ENCODE results near the gene MS4A7. TPM values are rescaled to one million over a fixed set of nuclear protein-coding genes. Genes with fewer than 3 reads are reported as not detected.

MS4A7 gene
- total RNA-seq, 1 donor from 2014 or later, result not detected

DNA sequence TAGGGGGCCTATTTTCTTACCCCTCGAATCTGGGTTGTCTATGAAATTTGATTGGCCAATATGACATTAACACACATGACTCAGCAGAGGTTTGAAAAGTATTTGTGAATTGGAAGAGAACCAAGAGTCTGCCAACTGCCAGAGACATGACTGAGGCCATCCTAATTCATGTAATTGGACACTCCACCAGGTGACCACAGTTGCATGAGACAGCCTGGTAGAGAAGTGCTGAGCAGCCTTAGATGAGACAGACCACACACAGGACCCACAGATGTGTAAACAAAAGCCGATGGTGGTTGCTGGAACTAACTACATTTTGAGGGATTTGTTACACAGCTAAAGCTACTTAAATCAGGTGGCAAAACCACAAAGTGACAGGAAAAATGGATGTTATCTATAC lies 50.2 kb downstream of the MS4A7 start:
- TF ChIP-seq, protein P1, sequence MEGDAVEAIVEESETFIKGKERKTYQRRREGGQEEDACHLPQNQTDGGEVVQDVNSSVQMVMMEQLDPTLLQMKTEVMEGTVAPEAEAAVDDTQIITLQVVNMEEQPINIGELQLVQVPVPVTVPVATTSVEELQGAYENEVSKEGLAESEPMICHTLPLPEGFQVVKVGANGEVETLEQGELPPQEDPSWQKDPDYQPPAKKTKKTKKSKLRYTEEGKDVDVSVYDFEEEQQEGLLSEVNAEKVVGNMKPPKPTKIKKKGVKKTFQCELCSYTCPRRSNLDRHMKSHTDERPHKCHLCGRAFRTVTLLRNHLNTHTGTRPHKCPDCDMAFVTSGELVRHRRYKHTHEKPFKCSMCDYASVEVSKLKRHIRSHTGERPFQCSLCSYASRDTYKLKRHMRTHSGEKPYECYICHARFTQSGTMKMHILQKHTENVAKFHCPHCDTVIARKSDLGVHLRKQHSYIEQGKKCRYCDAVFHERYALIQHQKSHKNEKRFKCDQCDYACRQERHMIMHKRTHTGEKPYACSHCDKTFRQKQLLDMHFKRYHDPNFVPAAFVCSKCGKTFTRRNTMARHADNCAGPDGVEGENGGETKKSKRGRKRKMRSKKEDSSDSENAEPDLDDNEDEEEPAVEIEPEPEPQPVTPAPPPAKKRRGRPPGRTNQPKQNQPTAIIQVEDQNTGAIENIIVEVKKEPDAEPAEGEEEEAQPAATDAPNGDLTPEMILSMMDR (conservative IDR thresholded peaks at IDR 0.05), result no peak
- no peaks in the 10 kb centered on the region for H3K9me3 Mint-ChIP-seq
- no peak overlapping the region for H3K27ac Mint-ChIP-seq
- H3K36me3 Mint-ChIP-seq, result no peaks in the 10 kb centered on the region
- no peak overlapping the region for H3K4me3 Mint-ChIP-seq
- no peak for DNase-seq (ENCODE audit: extremely low spot score, unreplicated experiment)
- H3K4me1 Mint-ChIP-seq (ENCODE audit: unreplicated experiment), result no peaks in the 10 kb centered on the region
- H3K27me3 Mint-ChIP-seq, result no peaks in the 10 kb centered on the region

DNA sequence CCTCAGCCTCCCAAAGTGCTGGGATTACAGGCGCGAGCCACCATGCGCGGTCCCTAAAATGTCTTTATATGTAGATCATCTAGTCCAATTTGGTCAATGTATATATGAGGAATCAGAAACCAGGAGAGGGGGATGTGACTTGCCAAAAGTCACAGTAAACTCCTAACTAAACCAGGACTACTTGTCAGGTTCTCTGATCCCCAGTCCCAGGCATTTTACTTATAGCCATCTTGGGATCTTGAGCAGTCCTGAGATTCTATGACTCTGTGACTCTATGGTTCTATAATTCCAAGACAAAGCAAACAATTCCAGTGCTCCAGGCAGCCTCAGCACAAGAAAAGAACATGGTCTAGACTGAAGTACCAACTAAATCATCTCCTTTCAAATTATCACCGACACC lies 50.9 kb downstream of the MS4A7 start, which contains the start of gene MS4A5:
Gene MS4A5 (plus strand): TSS at position 301 of the 400 bp plus-strand sequence. CDS start 103 bp downstream, outside the sequence.
- TF ChIP-seq, protein P1 (conservative IDR thresholded peaks at IDR 0.05), result no peak
- DNase-seq (ENCODE audit: extremely low spot score, unreplicated experiment), result no peak
- H3K4me3 Mint-ChIP-seq, result no peak within 1 kb of the TSS
- no peaks in the 10 kb centered on the region for H3K4me1 Mint-ChIP-seq (ENCODE audit: unreplicated experiment)
- no peaks in the 10 kb centered on the region for H3K27me3 Mint-ChIP-seq
- no peaks in the 10 kb centered on the region for H3K36me3 Mint-ChIP-seq
- H3K9me3 Mint-ChIP-seq, result no peaks in the 10 kb centered on the region
- H3K27ac Mint-ChIP-seq, result no peak within 1 kb of the TSS

DNA sequence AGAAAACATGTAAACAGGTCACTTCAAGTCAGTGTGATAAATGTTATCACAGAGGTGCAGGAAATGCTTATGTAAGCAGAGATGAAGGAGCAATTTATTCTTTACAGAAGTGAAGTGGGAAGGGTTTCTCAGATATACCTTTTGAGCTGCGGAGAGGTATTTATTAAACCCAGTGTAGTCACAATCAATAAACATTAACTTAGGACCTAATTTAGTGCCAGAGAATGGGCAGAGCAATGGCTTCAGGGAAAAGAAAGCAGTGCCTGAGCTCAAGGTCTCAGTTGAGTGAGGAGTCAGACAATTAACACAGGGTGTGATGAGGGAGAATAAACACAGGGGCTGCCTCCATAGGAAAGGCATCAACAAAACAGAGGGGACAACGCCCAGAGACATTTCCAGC lies 52.9 kb downstream of the MS4A7 start:
- H3K27me3 Mint-ChIP-seq, result no peaks in the 10 kb centered on the region
- TF ChIP-seq, protein P1 (conservative IDR thresholded peaks at IDR 0.05), result no peak
- no peak overlapping the region for H3K27ac Mint-ChIP-seq
- no peaks in the 10 kb centered on the region for H3K9me3 Mint-ChIP-seq
- no peak overlapping the region for H3K4me3 Mint-ChIP-seq
- H3K4me1 Mint-ChIP-seq (ENCODE audit: unreplicated experiment), result no peaks in the 10 kb centered on the region
- no peak for DNase-seq (ENCODE audit: extremely low spot score, unreplicated experiment)
- no peaks in the 10 kb centered on the region for H3K36me3 Mint-ChIP-seq

DNA sequence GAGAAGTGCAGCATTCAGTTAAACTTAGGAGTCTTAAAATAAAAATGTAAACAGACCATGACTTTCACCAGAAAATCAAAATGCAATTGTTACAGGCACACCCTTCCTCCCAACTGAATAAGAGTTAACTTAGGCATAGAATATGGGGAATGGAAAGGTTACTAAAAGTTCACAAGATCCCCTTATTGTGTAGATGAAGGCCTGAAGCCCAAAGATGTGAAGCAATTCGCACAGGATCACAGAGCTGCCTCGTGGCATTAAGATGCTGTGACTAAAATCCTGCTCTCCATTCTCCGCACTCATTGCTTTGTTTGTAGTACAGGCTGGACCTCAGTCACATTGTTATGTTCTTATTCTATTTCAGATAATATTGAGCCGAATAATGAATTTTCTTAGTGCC lies 55.1 kb downstream of the MS4A7 start:
- Mint-ChIP-seq H3K4me3 (no peak overlapping the region), H3K4me1 (ENCODE audit: unreplicated experiment) (no peaks in the 10 kb centered on the region), H3K27ac (no peak overlapping the region), H3K27me3 (no peaks in the 10 kb centered on the region), H3K36me3 (no peaks in the 10 kb centered on the region), H3K9me3 (no peaks in the 10 kb centered on the region)
- DNase-seq (ENCODE audit: extremely low spot score, unreplicated experiment), result no peak
- TF ChIP-seq, protein P1 (conservative IDR thresholded peaks at IDR 0.05), result no peak

Other genes starting within 250 kb of the MS4A7 start
- gene MS4A6A, start 195.4 kb upstream of the MS4A7 start, total RNA-seq (ENCODE audit: low replicate concordance), result 4.2 TPM in 1 of 2 replicates, not detected in the other
- gene MS4A4E, start 135.4 kb upstream of the MS4A7 start, total RNA-seq (ENCODE audit: low replicate concordance), result 0.33 TPM in 1 of 2 replicates, not detected in the other
- not detected in 2 replicates for gene MS4A4A, start 97.9 kb upstream of the MS4A7 start, total RNA-seq (ENCODE audit: low replicate concordance)
- not detected in 2 replicates for gene MS4A6E, start 51.3 kb upstream of the MS4A7 start, total RNA-seq (ENCODE audit: low replicate concordance)
- gene MS4A14, start 17.9 kb downstream of the MS4A7 start, total RNA-seq (ENCODE audit: low replicate concordance), result not detected in 2 replicates
- gene MS4A5, start 51.0 kb downstream of the MS4A7 start, total RNA-seq (ENCODE audit: low replicate concordance), result not detected in 2 replicates
- not detected in 2 replicates for gene MS4A1, start 77.3 kb downstream of the MS4A7 start, total RNA-seq (ENCODE audit: low replicate concordance)
- not detected in 2 replicates for gene MS4A12, start 114.2 kb downstream of the MS4A7 start, total RNA-seq (ENCODE audit: low replicate concordance)
- gene MS4A13, start 136.9 kb downstream of the MS4A7 start, total RNA-seq (ENCODE audit: low replicate concordance), result not detected in 2 replicates

Measured in type B pancreatic cell (in vitro differentiated cells).